ENCODE measurements around the gene KRTAP12-3. TPM values are rescaled to one million over a fixed set of nuclear protein-coding genes. Genes with fewer than 3 reads are reported as not detected.
"Not testable (repeated sequence)": the region's sequence is repeated elsewhere in the genome, so short reads cannot be mapped to it uniquely, and the experiment has no call there.

The KRTAP12-3 gene
- total and polyA plus RNA-seq, 2 experiments from 2014 or later: not detected

GRCh38 chr21:44656868-44657267 is 864 bp upstream of the KRTAP12-3 start:
- no peaks in the 10 kb centered on the region for H3K4me1 ChIP-seq (ENCODE audit: insufficient read depth)
- no peak overlapping the region for H3K4me2 ChIP-seq (ENCODE audit: unreplicated experiment)
- in situ Hi-C loops (cut with MboI): no loop called here
- DNase-seq: no peak
- no peaks in the 10 kb centered on the region for H3F3A ChIP-seq (ENCODE audit: insufficient read depth)
- H3K9ac ChIP-seq: no peak overlapping the region
- H3K27ac ChIP-seq: no peak overlapping the region
- no peak overlapping the region for H2AFZ ChIP-seq
- no peaks in the 10 kb centered on the region for H4K20me1 ChIP-seq (ENCODE audit: insufficient read depth)
- no peak overlapping the region for H3K4me3 ChIP-seq
- TF ChIP-seq EZH2 (IDR thresholded peaks at IDR 0.05; ENCODE audit: insufficient read depth, poor library complexity, severe bottlenecking): no peak
- WGBS, 2 experiments (ENCODE audit: low coverage in 1 of 2, low lambda C conversion rate in 2 of 2, missing lambda C conversion rate in 2 of 2): 0 to 6% methylated on average over 1 of the region's 1 CpG
- H3K27me3 ChIP-seq (replicated peaks; ENCODE audit: insufficient read depth): peaks cover 14% of the 10 kb centered on the region
- no peaks in the 10 kb centered on the region for H3K36me3 ChIP-seq (ENCODE audit: low read depth)
- H3K79me2 ChIP-seq (ENCODE audit: insufficient read depth): no peaks in the 10 kb centered on the region
- no peaks in the 10 kb centered on the region for H3K9me2 ChIP-seq (ENCODE audit: insufficient read depth)
- no peaks in the 10 kb centered on the region for H3K9me3 ChIP-seq (ENCODE audit: low read depth)

GRCh38 chr21:44658541-44658910 is 794 bp downstream of the KRTAP12-3 start:
- in situ Hi-C loops (cut with MboI): no loop called here
- Histone ChIP-seq H3K4me3 (no peak overlapping the region), H3K4me2 (ENCODE audit: unreplicated experiment) (no peak overlapping the region), H3K9me2 (ENCODE audit: insufficient read depth) (no peaks in the 10 kb centered on the region), H4K20me1 (ENCODE audit: insufficient read depth) (no peaks in the 10 kb centered on the region), H3F3A (ENCODE audit: insufficient read depth) (no peaks in the 10 kb centered on the region), H3K27ac (no peak overlapping the region), H3K27me3 (replicated peaks; ENCODE audit: insufficient read depth) (peaks cover 6% of the 10 kb centered on the region), H3K9ac (no peak overlapping the region), H2AFZ (no peak overlapping the region), H3K79me2 (ENCODE audit: insufficient read depth) (no peaks in the 10 kb centered on the region), H3K9me3 (ENCODE audit: low read depth) (no peaks in the 10 kb centered on the region), H3K4me1 (ENCODE audit: insufficient read depth) (no peaks in the 10 kb centered on the region), H3K36me3 (ENCODE audit: low read depth) (no peaks in the 10 kb centered on the region)
- no peak for TF ChIP-seq EZH2 (IDR thresholded peaks at IDR 0.05; ENCODE audit: insufficient read depth, poor library complexity, severe bottlenecking)
- TF ChIP-seq EZH2phosphoT487 (IDR thresholded peaks at IDR 0.05; ENCODE audit: insufficient read depth, low read depth): no peak
- no peak for DNase-seq
- whole genome bisulfite sequencing, 2 experiments (ENCODE audit: low coverage in 1 of 2, low lambda C conversion rate in 2 of 2, missing lambda C conversion rate in 2 of 2): 12 to 18% methylated on average over 5 of the region's 5 CpGs

DNA sequence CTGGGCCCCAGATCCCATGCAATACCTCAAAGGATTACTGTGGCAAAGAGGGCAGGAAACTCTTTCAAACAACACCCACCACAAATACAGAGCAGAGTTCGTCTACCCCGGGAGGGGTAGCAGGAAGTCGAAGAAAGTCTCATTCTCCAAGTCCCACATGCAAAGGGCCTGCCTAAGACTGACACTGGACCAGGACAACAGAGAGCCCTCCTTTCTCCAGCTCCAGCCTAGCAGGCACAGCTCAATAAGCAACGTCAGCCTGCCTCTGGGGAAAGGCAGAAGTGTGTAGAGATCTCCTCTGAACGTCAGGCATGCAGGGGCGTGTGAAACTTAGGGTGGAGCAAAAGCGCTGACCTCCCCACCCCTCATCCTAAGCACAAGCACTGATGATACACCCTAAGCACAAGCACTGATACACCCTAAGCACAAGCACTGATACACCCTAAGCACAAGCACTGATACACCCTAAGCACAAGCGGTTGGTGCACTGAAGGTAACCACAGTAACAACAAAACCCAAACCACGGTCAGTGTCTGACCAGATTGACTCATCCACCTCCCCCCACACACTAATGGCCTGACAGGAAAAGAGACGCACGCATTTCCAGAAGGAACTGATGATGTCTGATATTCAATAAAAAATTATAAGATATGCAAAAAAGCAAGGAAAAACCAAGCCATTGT is 1.3 kb downstream of the KRTAP12-3 start:
- H3K9ac ChIP-seq: no peak overlapping the region
- H3K9me2 ChIP-seq (ENCODE audit: insufficient read depth): no peaks in the 10 kb centered on the region
- no peaks in the 10 kb centered on the region for H3K79me2 ChIP-seq (ENCODE audit: insufficient read depth)
- no peak overlapping the region for H2AFZ ChIP-seq
- H3K4me3 ChIP-seq: no peak overlapping the region
- in situ Hi-C loops (cut with MboI): no loop called here
- H3K4me2 ChIP-seq (ENCODE audit: unreplicated experiment): no peak overlapping the region
- H3K4me1 ChIP-seq (ENCODE audit: insufficient read depth): no peaks in the 10 kb centered on the region
- TF ChIP-seq EZH2 (IDR thresholded peaks at IDR 0.05; ENCODE audit: insufficient read depth, poor library complexity, severe bottlenecking) (no peak), EZH2phosphoT487 (IDR thresholded peaks at IDR 0.05; ENCODE audit: insufficient read depth, low read depth) (no peak)
- no peaks in the 10 kb centered on the region for H3K9me3 ChIP-seq (ENCODE audit: low read depth)
- H3K27ac ChIP-seq: no peak overlapping the region
- H4K20me1 ChIP-seq (ENCODE audit: insufficient read depth): no peaks in the 10 kb centered on the region
- WGBS, 2 experiments (ENCODE audit: low coverage in 1 of 2, low lambda C conversion rate in 2 of 2, missing lambda C conversion rate in 2 of 2): 28 to 35% methylated on average over 11 of the region's 11 CpGs
- no peaks in the 10 kb centered on the region for H3F3A ChIP-seq (ENCODE audit: insufficient read depth)
- H3K27me3 ChIP-seq (replicated peaks; ENCODE audit: insufficient read depth): peaks cover 9% of the 10 kb centered on the region; the same call in 1 of the 2 replicates
- H3K36me3 ChIP-seq (ENCODE audit: low read depth): no peaks in the 10 kb centered on the region
- no peak for DNase-seq

- H2AFZ ChIP-seq; H3K79me2 ChIP-seq (ENCODE audit: insufficient read depth); H3K27ac ChIP-seq; H3K9me3 ChIP-seq (ENCODE audit: low read depth); H3K4me1 ChIP-seq (ENCODE audit: insufficient read depth); H3K36me3 ChIP-seq (ENCODE audit: low read depth); H3K4me2 ChIP-seq (ENCODE audit: unreplicated experiment); H3F3A ChIP-seq (ENCODE audit: insufficient read depth); H3K27me3 ChIP-seq (replicated peaks; ENCODE audit: insufficient read depth); H3K4me3 ChIP-seq; H4K20me1 ChIP-seq (ENCODE audit: insufficient read depth); H3K9me2 ChIP-seq (ENCODE audit: insufficient read depth); in situ Hi-C loops (cut with MboI); DNase-seq; H3K9ac ChIP-seq: not testable (repeated sequence)
- 31 to 33% methylated on average over 7 of the region's 7 CpGs for WGBS, 2 experiments (ENCODE audit: low coverage in 1 of 2, low lambda C conversion rate in 2 of 2, missing lambda C conversion rate in 2 of 2)
Observed at GRCh38 chr21:44661567-44661966, 3.8 kb downstream of the KRTAP12-3 start.

- Histone ChIP-seq H3K9ac (no peak overlapping the region), H4K20me1 (ENCODE audit: insufficient read depth) (no peaks in the 10 kb centered on the region), H3K36me3 (ENCODE audit: low read depth) (no peaks in the 10 kb centered on the region), H3K4me3 (no peak overlapping the region), H3K79me2 (ENCODE audit: insufficient read depth) (no peaks in the 10 kb centered on the region), H3K4me1 (ENCODE audit: insufficient read depth) (no peaks in the 10 kb centered on the region), H2AFZ (no peak overlapping the region), H3K4me2 (ENCODE audit: unreplicated experiment) (no peak overlapping the region), H3K9me2 (ENCODE audit: insufficient read depth) (no peaks in the 10 kb centered on the region), H3F3A (ENCODE audit: insufficient read depth) (no peaks in the 10 kb centered on the region), H3K27ac (no peak overlapping the region), H3K9me3 (ENCODE audit: low read depth) (no peaks in the 10 kb centered on the region), H3K27me3 (replicated peaks; ENCODE audit: insufficient read depth) (peaks cover 9% of the 10 kb centered on the region; the same call in 1 of the 2 replicates)
- in situ Hi-C loops (cut with MboI): no loop called here
- DNase-seq: no peak
- TF ChIP-seq EZH2phosphoT487 (IDR thresholded peaks at IDR 0.05; ENCODE audit: insufficient read depth, low read depth) (no peak), EZH2 (IDR thresholded peaks at IDR 0.05; ENCODE audit: insufficient read depth, poor library complexity, severe bottlenecking) (no peak)
- 29 to 31% methylated on average over 5 of the region's 5 CpGs for WGBS, 2 experiments (ENCODE audit: low coverage in 1 of 2, low lambda C conversion rate in 2 of 2, missing lambda C conversion rate in 2 of 2)
Observed at GRCh38 chr21:44664691-44665090, 7.0 kb downstream of the KRTAP12-3 start.
